DND-41 (cell line): Measurements from ENCODE around the gene CTBP2.

Experiments used
- EZH2 ChIP-seq: IDR thresholded peaks from 3 replicates; pipeline ENCODE4 v1.6.1; 2012; ENCODE audit warnings: borderline replicate concordance, low read depth, mild to moderate bottlenecking, moderate library complexity, low read length, inconsistent platforms; ENCODE audit not compliant: severe bottlenecking
- TF ChIP-seq, protein P1 (sequence below): IDR thresholded peaks from 2 replicates; pipeline ENCODE4 v1.5.1; 2012; ENCODE audit warnings: borderline replicate concordance, low read length, moderate library complexity, mild to moderate bottlenecking; ENCODE audit not compliant: poor library complexity, severe bottlenecking; ENCODE audit errors: extremely low read depth

DNA sequence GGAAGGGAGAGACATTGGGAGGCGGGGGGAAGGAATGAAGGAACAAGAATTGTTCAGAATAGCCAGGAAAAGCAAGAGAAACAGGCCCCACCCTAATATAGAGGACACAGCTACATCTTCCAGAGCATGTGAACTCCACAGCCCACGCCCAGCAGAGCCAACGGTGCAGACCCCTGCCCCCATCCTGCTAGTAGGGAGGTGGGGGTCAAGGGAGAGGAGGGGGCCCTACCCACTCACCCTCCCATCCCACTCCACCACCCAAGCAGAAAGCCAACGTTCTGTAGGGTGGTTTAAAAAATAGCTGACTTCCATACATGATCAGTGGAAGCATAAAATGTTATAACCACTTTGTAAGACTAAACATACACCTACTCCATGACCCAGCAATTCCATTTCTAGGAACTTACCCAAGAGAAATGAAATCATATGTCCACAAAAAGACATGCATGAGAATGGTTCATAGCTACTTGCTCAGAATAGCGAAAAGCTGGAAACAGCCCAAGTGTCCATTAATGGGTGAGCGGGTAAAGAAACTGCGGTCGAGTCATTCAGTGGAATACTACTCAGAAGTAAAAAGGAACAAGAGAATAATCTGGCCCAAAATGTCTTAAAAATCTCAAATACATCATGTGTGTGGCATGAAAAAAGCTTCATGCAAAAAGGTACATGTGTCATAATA, 31.8 kb downstream of the CTBP2 start:
- TF ChIP-seq, protein P1, sequence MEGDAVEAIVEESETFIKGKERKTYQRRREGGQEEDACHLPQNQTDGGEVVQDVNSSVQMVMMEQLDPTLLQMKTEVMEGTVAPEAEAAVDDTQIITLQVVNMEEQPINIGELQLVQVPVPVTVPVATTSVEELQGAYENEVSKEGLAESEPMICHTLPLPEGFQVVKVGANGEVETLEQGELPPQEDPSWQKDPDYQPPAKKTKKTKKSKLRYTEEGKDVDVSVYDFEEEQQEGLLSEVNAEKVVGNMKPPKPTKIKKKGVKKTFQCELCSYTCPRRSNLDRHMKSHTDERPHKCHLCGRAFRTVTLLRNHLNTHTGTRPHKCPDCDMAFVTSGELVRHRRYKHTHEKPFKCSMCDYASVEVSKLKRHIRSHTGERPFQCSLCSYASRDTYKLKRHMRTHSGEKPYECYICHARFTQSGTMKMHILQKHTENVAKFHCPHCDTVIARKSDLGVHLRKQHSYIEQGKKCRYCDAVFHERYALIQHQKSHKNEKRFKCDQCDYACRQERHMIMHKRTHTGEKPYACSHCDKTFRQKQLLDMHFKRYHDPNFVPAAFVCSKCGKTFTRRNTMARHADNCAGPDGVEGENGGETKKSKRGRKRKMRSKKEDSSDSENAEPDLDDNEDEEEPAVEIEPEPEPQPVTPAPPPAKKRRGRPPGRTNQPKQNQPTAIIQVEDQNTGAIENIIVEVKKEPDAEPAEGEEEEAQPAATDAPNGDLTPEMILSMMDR = no peak
- TF ChIP-seq EZH2 = no peak
